Liver (tissue), 3 donors: Measurements from ENCODE around the gene FURIN.

ENCODE experiments used
- CTCF ChIP-seq: fragments of 150-350 bp; IDR thresholded peaks from 2 replicates; pipeline ENCODE4 v1.5.1; 2017; ENCODE audit warnings: improper control_type of control experiment, low read depth, low read length; ENCODE audit not compliant: missing input control
- EGR1 ChIP-seq, 2 donors: IDR thresholded peaks; 2 replicates each; pipeline ENCODE4 v1.6.1; 2016 to 2018; ENCODE audit warnings: antibody characterized with exemption in 2 of 2, low read depth in 2 of 2
- FOXA1 ChIP-seq: IDR thresholded peaks from 2 replicates; pipeline ENCODE4 v1.6.1; 2016; ENCODE audit warnings: antibody characterized with exemption
- JUND ChIP-seq, 2 donors: IDR thresholded peaks; 2 replicates each; pipeline ENCODE4 v1.6.1; 2016; ENCODE audit warnings: antibody characterized with exemption in 2 of 2
- NR2F2 ChIP-seq: IDR thresholded peaks from 2 replicates; pipeline ENCODE4 v1.6.1; 2016; ENCODE audit warnings: antibody characterized with exemption
- RAD21 ChIP-seq, 2 donors: IDR thresholded peaks; 2 replicates each; pipeline ENCODE4 v1.6.1; 2016; ENCODE audit warnings: antibody characterized with exemption in 2 of 2, mild to moderate bottlenecking in 2 of 2
- SP1 ChIP-seq: IDR thresholded peaks from 2 replicates; pipeline ENCODE4 v1.6.1; 2018; ENCODE audit warnings: antibody characterized with exemption, mild to moderate bottlenecking
- TAF1 ChIP-seq: conservative IDR thresholded peaks from 2 replicates; pipeline ENCODE4 v1.6.1; 2016; ENCODE audit warnings: antibody characterized with exemption, mild to moderate bottlenecking
- YY1 ChIP-seq: IDR thresholded peaks from 2 replicates; pipeline ENCODE4 v1.6.1; 2016; ENCODE audit warnings: antibody characterized with exemption, mild to moderate bottlenecking
- donor health status: healthy.
- donor health status: healthy.

GRCh38 chr15:90889736-90890456 lies 21.5 kb downstream of the FURIN start:
- TF ChIP-seq FOXA1 (no peak), SP1 (no peak), TAF1 (no peak), CTCF (no peak), EGR1 (IDR thresholded peaks at IDR 0.05; ENCODE audit: low read depth in 2 of 2) (no peak), YY1 (no peak), RAD21 (IDR thresholded peaks at IDR 0.05) (no peak), NR2F2 (no peak), JUND (IDR thresholded peaks at IDR 0.05) (no peak)
